Measurements from ENCODE around the gene CCDC149. TPM values are rescaled to one million over a fixed set of nuclear protein-coding genes. Genes with fewer than 3 reads are reported as not detected.

CCDC149 gene
- total and polyA plus RNA-seq, 7 donors, result 2.1 to 10.8 (median 7.8) TPM

- no peak for TF ChIP-seq CTCF (IDR thresholded peaks at IDR 0.05)
- 64 to 95% (median 87%) methylated on average over 8 of the region's 8 CpGs for WGBS, 3 donors
- H3K27me3 ChIP-seq (ENCODE audit: insufficient read depth in 3 of 3, low read length in 2 of 3), result no peaks in the 10 kb centered on the region
- H3K4me1 ChIP-seq, result no peaks in the 10 kb centered on the region
- no peak for DNase-seq
- intact Hi-C loops (cut with DNase I), result no loop called here
- no peaks in the 10 kb centered on the region for H3K9me3 ChIP-seq
- H3K4me3 ChIP-seq, result no peak overlapping the region
- no peak for ATAC-seq
- H3K27ac ChIP-seq, result no peak overlapping the region
- H3K36me3 ChIP-seq (ENCODE audit: insufficient read depth in 1 of 2, low read depth in 1 of 2), result no peaks in the 10 kb centered on the region
Observed at GRCh38 chr4:24885342-24885741, 27.5 kb downstream of the CCDC149 start.

- no peaks in the 10 kb centered on the region for H3K9me3 ChIP-seq
- H3K36me3 ChIP-seq (ENCODE audit: insufficient read depth in 1 of 2, low read depth in 1 of 2), result no peaks in the 10 kb centered on the region
- no peak for DNase-seq
- H3K4me1 ChIP-seq, result no peaks in the 10 kb centered on the region
- H3K27ac ChIP-seq, result no peak overlapping the region
- H3K27me3 ChIP-seq (ENCODE audit: insufficient read depth in 3 of 3, low read length in 2 of 3), result no peaks in the 10 kb centered on the region
- WGBS, 3 donors, result 88 to 93% (median 91%) methylated on average over 8 of the region's 8 CpGs
- no peak overlapping the region for H3K4me3 ChIP-seq
- TF ChIP-seq CTCF (IDR thresholded peaks at IDR 0.05), result no peak
- no peak for ATAC-seq
- intact Hi-C loops (cut with DNase I), result no loop called here
Observed at GRCh38 chr4:24884902-24885301, 27.9 kb downstream of the CCDC149 start.

GRCh38 chr4:24881508-24882196, 31.2 kb downstream of the CCDC149 start:
- TF ChIP-seq CTCF (IDR thresholded peaks at IDR 0.05), result no peak
- Histone ChIP-seq H3K36me3 (ENCODE audit: insufficient read depth in 1 of 2, low read depth in 1 of 2) (no peaks in the 10 kb centered on the region), H3K9me3 (no peaks in the 10 kb centered on the region), H3K4me3 (no peak overlapping the region), H3K4me1 (no peaks in the 10 kb centered on the region), H3K27ac (no peak overlapping the region), H3K27me3 (ENCODE audit: insufficient read depth in 3 of 3, low read length in 2 of 3) (no peaks in the 10 kb centered on the region)
- no peak for ATAC-seq
- WGBS, 3 donors, result 80 to 87% (median 82%) methylated on average over 3 of the region's 3 CpGs
- no peak for DNase-seq
- intact Hi-C loops (cut with DNase I), result no loop called here

- Histone ChIP-seq H3K4me3 (no peak overlapping the region), H3K27ac (no peak overlapping the region), H3K36me3 (ENCODE audit: insufficient read depth in 1 of 2, low read depth in 1 of 2) (peaks cover 0 to 6% of the 10 kb centered on the region in 2 donors), H3K4me1 (no peaks in the 10 kb centered on the region), H3K27me3 (ENCODE audit: insufficient read depth in 3 of 3, low read length in 2 of 3) (no peaks in the 10 kb centered on the region), H3K9me3 (no peaks in the 10 kb centered on the region)
- DNase-seq (no peak), ATAC-seq (no peak)
- WGBS, 3 donors, result 95% methylated on average over 8 of the region's 8 CpGs
- intact Hi-C loops (cut with DNase I), result no loop called here
- TF ChIP-seq CTCF (IDR thresholded peaks at IDR 0.05), result no peak
Observed at GRCh38 chr4:24880186-24880585, 32.7 kb downstream of the CCDC149 start.

GRCh38 chr4:24878636-24879016, 34.2 kb downstream of the CCDC149 start:
- WGBS, 3 donors, result 78 to 88% (median 87%) methylated on average over 8 of the region's 8 CpGs
- Histone ChIP-seq H3K4me1 (no peaks in the 10 kb centered on the region), H3K4me3 (no peak overlapping the region), H3K27me3 (ENCODE audit: insufficient read depth in 3 of 3, low read length in 2 of 3) (no peaks in the 10 kb centered on the region), H3K27ac (no peak overlapping the region), H3K9me3 (no peaks in the 10 kb centered on the region), H3K36me3 (ENCODE audit: insufficient read depth in 1 of 2, low read depth in 1 of 2) (peaks cover 0 to 9% of the 10 kb centered on the region in 2 donors)
- intact Hi-C loops (cut with DNase I), result no loop called here
- no peak for DNase-seq
- no peak for TF ChIP-seq CTCF (IDR thresholded peaks at IDR 0.05)
- ATAC-seq, result no peak

Data from psoas muscle (tissue), 8 donors.